Measurements from ENCODE around the gene FN1.

GRCh38 chr2:215324811-215325210, 111.1 kb downstream of the FN1 start:
- no peak for TF ChIP-seq CTCF (IDR thresholded peaks at IDR 0.05)
- TF ChIP-seq POLR2A (IDR thresholded peaks at IDR 0.05) = no peak
